UCSD-AML1 (cell line): ENCODE measurements around the gene LPP.

ENCODE experiments used
- DNase-seq: peaks from one replicate; lab custom pipeline; 2025; ENCODE audit not compliant: unreplicated experiment; lab: John Stamatoyannopoulos, UW

Gene LPP

DNA sequence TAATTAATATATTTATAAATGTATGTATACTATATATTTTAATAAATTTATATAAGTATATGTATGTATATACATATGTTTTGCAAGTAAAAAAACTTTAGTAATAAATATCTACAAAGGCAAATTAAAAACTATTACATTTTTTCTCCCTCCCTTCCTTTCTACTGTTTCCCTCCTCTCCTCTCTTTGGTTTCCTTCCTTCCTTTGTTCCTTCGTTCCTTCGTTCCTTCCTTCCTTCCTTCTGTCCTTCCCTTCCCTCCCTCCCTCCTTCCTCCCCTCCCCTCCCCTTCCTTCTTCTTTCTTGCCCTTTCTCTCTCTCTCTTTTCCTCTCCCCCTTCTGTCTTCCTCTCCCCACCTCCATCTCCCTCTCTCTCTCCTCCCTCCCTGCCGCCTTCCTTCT is 423.6 kb downstream of the LPP start:
- no peak for DNase-seq

- no peak for DNase-seq
Measured at GRCh38 chr3:188578576-188579363, 424.8 kb downstream of the LPP start.

- no peak for DNase-seq
Measured at GRCh38 chr3:188580223-188580622, 426.3 kb downstream of the LPP start.

GRCh38 chr3:188580659-188581058 is 426.7 kb downstream of the LPP start:
- DNase-seq = no peak

- DNase-seq = no peak
Measured at GRCh38 chr3:188581365-188581764, 427.4 kb downstream of the LPP start.

- DNase-seq = no peak
Measured at GRCh38 chr3:188581792-188582191, 427.8 kb downstream of the LPP start.

GRCh38 chr3:188583341-188584161 is 429.6 kb downstream of the LPP start:
- DNase-seq = no peak

DNA sequence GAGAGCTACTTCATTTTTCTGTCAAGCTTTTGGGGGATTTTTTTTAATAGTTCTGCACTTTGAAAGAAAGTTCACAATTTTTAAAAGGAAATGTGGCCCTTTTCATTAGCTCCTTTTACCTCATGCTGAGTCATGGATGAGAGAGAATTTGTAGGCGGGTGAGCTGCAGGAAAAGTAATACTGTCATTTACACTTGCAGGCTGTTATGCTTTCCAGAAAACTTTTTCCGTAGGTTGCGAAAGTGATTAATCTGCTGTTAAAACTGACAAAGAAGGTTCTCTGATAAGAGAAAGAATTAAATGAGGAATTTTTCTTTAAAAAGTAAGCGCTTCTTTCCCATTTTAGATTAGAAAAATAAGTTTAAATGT is 430.2 kb downstream of the LPP start:
- DNase-seq = no peak

DNA sequence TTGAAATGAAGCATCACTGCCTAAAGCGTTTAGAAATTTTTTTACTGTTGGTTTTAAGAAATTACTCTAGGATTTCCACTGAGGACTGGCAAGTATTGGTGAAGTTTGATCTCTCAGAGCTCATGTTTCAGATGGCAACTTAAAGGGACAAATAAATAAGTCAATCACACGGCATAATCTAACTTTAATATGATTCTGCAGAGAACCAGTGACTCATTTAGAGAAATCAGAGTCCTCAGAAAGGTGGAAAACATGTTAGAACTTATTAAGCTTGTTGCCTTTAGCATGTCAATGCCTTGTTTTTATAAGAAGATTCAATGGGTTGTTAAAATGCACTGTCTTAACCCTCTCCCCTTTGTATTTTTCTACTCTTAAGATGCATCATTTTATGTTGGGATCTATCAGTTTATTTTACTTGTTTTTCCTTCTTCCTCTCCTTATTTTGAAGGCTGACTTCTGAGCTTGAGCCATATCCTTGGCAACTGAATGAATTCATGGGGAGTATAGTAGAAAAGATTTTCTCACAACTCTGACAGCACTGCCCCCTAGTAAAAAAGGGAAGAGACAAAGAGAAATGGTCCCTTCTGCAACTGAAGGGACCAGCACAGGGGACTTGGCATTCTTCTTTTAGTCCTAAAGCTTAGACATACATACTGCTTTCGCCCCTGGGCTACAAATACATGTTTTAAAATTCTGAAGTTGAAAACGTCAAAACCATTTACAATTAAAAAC is 431.2 kb downstream of the LPP start:
- no peak for DNase-seq

DNA sequence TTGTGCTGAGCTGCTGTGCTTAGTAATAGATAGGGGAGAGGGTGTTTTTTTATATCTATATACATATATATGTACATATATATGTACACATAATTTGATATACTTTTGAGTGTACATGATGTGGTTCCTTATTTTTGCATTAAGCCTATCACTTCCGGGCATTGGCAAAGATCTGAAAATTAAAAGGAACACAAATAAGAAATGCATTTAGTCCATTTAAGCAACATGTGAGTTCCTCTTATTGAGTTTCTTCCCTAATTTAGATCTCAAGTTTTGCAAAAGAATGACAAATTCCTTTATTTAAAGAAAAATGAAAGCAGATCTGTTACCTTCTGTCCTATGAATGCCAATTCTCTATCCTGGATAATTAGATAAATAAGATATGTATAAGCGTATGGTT is 435.1 kb downstream of the LPP start:
- no peak for DNase-seq

- no peak for DNase-seq
Measured at GRCh38 chr3:188589771-188590170, 435.8 kb downstream of the LPP start.

DNA sequence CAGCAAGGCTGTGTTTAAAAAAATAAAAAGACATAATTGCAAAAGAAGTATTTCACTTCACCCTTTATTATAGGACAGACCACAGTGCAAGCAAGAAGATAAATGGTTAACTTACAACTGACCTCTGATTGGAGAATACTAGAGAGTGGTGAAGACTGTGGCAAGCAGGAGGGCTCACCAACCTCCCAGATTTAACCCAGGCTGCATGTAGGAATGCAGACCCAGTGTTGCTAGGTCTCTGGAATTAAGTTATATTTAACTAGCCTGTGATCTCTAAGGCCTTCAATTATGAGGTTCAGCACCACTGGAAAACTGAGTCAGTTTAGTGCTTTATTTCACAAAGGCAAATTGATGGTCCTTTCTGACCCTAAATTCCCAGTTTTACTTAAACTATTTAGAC is 436.6 kb downstream of the LPP start:
- no peak for DNase-seq

GRCh38 chr3:188594139-188594538 is 440.2 kb downstream of the LPP start:
- DNase-seq = no peak

DNA sequence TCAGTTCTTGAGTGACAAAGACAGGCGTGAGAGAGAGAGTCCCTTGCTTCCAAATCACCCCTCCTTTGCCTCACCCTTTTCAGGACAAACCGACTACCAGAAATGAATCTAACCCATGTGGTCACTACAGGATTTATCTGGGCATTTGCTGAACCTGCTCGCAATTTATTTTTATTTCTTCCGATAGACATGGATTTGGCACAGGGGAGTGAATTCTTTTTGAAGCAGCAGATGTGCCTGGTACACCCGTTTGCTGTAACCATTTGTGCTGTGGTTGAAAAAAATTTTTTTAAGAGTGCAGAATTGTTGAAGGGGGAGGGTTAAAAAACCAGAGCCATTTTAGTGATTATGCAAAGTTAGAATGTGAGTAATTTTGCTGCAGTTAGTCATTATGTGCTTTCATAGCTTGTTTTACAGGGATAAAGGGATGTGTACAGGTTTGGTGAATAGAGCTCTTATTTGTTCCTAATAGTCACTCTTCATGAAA is 442.0 kb downstream of the LPP start:
- no peak for DNase-seq

- no peak for DNase-seq
Measured at GRCh38 chr3:188598894-188599293, 444.9 kb downstream of the LPP start.

GRCh38 chr3:188602111-188602510 is 448.2 kb downstream of the LPP start:
- DNase-seq = no peak

DNA sequence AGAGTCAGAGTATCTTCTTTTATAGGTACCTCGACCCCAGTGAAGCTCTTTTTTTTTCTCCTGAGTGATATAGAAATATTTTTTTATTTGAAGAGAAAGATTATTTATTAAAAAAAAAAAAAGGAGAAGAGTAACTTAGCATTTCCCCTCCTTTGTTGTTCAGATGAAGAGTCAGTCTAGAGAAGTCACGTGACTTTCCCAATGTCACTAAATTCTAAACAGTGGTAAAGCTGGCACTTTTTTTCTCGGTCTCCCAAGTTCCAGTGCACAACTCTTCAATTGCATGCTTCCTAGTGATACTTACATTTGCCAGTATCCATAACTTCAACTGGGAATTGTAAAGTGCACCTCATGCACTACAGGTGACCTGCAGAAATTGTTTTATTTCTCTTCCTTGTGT is 448.7 kb downstream of the LPP start:
- DNase-seq = no peak

DNA sequence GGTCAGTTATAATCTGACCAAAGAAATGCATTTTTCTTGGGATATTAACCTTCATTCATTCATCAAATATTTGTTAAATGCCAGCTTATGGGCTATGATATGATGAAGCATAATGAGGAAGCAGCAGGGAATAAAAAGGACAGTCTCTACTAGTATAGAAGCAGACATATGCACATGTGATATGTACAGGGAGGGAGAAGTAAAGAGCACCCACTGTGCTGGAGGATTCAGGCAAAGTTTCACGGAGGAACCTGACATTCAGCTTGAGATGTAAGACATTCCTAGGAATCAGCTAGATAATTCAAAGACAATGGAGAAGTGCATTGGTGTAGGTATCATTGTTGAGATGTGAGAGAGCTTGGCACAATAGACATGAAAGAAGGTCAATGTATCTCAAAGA is 450.7 kb downstream of the LPP start:
- DNase-seq = no peak

DNA sequence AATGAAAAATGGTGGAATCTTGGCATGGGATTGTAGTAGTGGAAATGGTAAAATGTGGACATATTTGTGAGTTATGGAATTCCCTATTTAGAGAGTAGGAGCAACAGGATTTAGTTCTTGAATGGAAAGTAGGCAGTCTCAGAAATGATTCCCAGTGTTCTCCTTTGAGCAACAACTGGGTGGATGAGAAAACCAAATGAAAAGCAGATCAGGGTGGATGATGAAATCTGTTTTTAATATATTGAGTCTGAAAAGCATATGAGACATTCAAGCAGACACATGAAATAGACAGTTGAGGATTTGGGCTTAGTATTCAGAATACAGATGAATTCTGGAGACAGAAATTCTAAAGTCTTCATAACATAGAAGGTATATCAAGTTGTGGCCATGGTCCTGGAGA is 451.3 kb downstream of the LPP start:
- DNase-seq = no peak

GRCh38 chr3:188605905-188606304 is 451.9 kb downstream of the LPP start:
- no peak for DNase-seq

- DNase-seq = no peak
Measured at GRCh38 chr3:188607805-188608315, 453.9 kb downstream of the LPP start.
